Neural cell (in vitro differentiated cells): ENCODE data around the gene NLRP6. TPM values are rescaled to one million over a fixed set of nuclear protein-coding genes. Genes with fewer than 3 reads are reported as not detected.

Source experiments
- H2AFZ ChIP-seq: fragments of 200-600, 300-800 bp; sonication (generic), shearing (Covaris generic); 2 replicates; pipeline ENCODE4 v1.6.0; 2014; ENCODE audit warnings: low read depth, mild to moderate bottlenecking, antibody characterized with exemption, low read length, moderate library complexity
- H3F3A ChIP-seq: fragments of 200-600 bp; shearing (Covaris generic); 2 replicates; pipeline ENCODE4 v1.6.1; 2016; ENCODE audit warnings: mild to moderate bottlenecking, moderate library complexity, mixed read lengths, antibody characterized with exemption, low read length; ENCODE audit not compliant: insufficient read depth, poor library complexity, severe bottlenecking
- H3K27ac ChIP-seq: fragments of 200-600, 300-800 bp; sonication (generic), shearing (Covaris generic); 2 replicates; pipeline ENCODE4 v1.5.1; 2014; ENCODE audit warnings: mild to moderate bottlenecking, low read length, moderate library complexity
- H3K27me3 ChIP-seq: fragments of 300-800, 200-600 bp; sonication (generic), shearing (Covaris generic); 2 replicates; pipeline ENCODE4 v1.6.0; 2014; ENCODE audit warnings: mild to moderate bottlenecking, low read depth, low read length, moderate library complexity; ENCODE audit not compliant: insufficient read depth
- H3K36me3 ChIP-seq: fragments of 300-800, 200-600 bp; sonication (generic), shearing (Covaris generic); 2 replicates; pipeline ENCODE4 v1.5.1; 2014; ENCODE audit warnings: mild to moderate bottlenecking, antibody characterized with exemption, low read length, moderate library complexity; ENCODE audit not compliant: insufficient read depth
- H3K4me2 ChIP-seq: fragments of 300-800, 200-600 bp; sonication (generic), shearing (Covaris generic); 2 replicates; pipeline ENCODE4 v1.6.0; 2014; ENCODE audit warnings: mild to moderate bottlenecking, low read length
- H3K4me3 ChIP-seq: fragments of 300-800, 200-600 bp; sonication (generic), shearing (Covaris generic); 2 replicates; pipeline ENCODE4 v1.5.1; 2014; ENCODE audit warnings: mild to moderate bottlenecking, low read length, moderate library complexity
- H3K79me2 ChIP-seq: fragments of 200-600 bp; shearing (Covaris generic); replicated peaks from 2 replicates; pipeline ENCODE4 v1.6.0; 2014; ENCODE audit warnings: mild to moderate bottlenecking, low read length, moderate library complexity; ENCODE audit not compliant: insufficient read depth
- H3K9ac ChIP-seq: fragments of 300-800, 200-600 bp; sonication (generic), shearing (Covaris generic); 2 replicates; pipeline ENCODE4 v1.6.1; 2016; ENCODE audit warnings: mild to moderate bottlenecking, low read length, mixed read lengths
- H3K9me2 ChIP-seq: fragments of 200-600 bp; shearing (Covaris generic); 2 replicates; pipeline ENCODE4 v1.6.1; 2016; ENCODE audit warnings: mild to moderate bottlenecking, low read length, mixed read lengths; ENCODE audit not compliant: insufficient read depth
- H3K9me3 ChIP-seq: fragments of 200-600, 300-800 bp; sonication (generic), shearing (Covaris generic); 2 replicates; pipeline ENCODE4 v1.6.1; 2016; ENCODE audit warnings: mild to moderate bottlenecking, mixed run types, low read length, moderate library complexity, mixed read lengths
- H4K20me1 ChIP-seq: fragments of 200-600 bp; shearing (Covaris generic); 2 replicates; pipeline ENCODE4 v1.6.1; 2016; ENCODE audit warnings: mild to moderate bottlenecking, mixed run types; ENCODE audit not compliant: insufficient read depth
- EP300 ChIP-seq: fragments of 450-650 bp; conservative IDR thresholded peaks from 2 replicates; pipeline ENCODE4 v1.6.1; 2014; ENCODE audit warnings: antibody characterized with exemption, mild to moderate bottlenecking, moderate library complexity; ENCODE audit not compliant: poor library complexity, severe bottlenecking
- EZH2 ChIP-seq: fragments of 200-600, 300-800 bp; shearing (Covaris generic), sonication (generic); IDR thresholded peaks from 2 replicates; pipeline ENCODE4 v1.6.1; 2014; ENCODE audit warnings: antibody characterized with exemption, low read length, borderline replicate concordance, mild to moderate bottlenecking; ENCODE audit not compliant: insufficient read depth, poor library complexity, severe bottlenecking
- MXI1 ChIP-seq: fragments of 450-650 bp; conservative IDR thresholded peaks from 2 replicates; pipeline ENCODE4 v1.6.1; 2014; ENCODE audit warnings: antibody characterized with exemption, mild to moderate bottlenecking; ENCODE audit not compliant: poor library complexity, severe bottlenecking
- POLR2AphosphoS5 ChIP-seq: IDR thresholded peaks from 2 replicates; pipeline ENCODE4 v1.6.1; 2012
- RAD21 ChIP-seq: fragments of 450-650 bp; conservative IDR thresholded peaks from 2 replicates; pipeline ENCODE4 v1.6.1; 2014; ENCODE audit warnings: antibody characterized with exemption, mild to moderate bottlenecking, moderate library complexity
- SMC3 ChIP-seq: fragments of 450-650 bp; conservative IDR thresholded peaks from 2 replicates; pipeline ENCODE4 v1.6.1; 2014; ENCODE audit warnings: antibody characterized with exemption, mild to moderate bottlenecking, moderate library complexity; ENCODE audit not compliant: poor library complexity
- TAF1 ChIP-seq: IDR thresholded peaks from 2 replicates; pipeline ENCODE4 v1.6.1; 2012; ENCODE audit warnings: low read depth
- polyA plus RNA-seq: library from polyadenylated mRNA; depleted of rRNA; stranded (reverse); fragments of >200 nt; gene quantifications from 2 replicates; pipeline ENCODE4 v1.2.3, GENCODE V29; 2014
- TF ChIP-seq, protein P1 (sequence below): fragments of 450-650 bp; IDR thresholded peaks from 2 replicates; pipeline ENCODE4 v1.5.1; 2014; ENCODE audit warnings: antibody characterized with exemption, mild to moderate bottlenecking, moderate library complexity; ENCODE audit not compliant: poor library complexity, severe bottlenecking
- TF ChIP-seq, protein P2 (sequence below): IDR thresholded peaks from 2 replicates; pipeline ENCODE4 v1.6.1; 2012; ENCODE audit warnings: borderline replicate concordance

The NLRP6 gene
- polyA plus RNA-seq, 1 donor from 2014 or later = not detected

DNA sequence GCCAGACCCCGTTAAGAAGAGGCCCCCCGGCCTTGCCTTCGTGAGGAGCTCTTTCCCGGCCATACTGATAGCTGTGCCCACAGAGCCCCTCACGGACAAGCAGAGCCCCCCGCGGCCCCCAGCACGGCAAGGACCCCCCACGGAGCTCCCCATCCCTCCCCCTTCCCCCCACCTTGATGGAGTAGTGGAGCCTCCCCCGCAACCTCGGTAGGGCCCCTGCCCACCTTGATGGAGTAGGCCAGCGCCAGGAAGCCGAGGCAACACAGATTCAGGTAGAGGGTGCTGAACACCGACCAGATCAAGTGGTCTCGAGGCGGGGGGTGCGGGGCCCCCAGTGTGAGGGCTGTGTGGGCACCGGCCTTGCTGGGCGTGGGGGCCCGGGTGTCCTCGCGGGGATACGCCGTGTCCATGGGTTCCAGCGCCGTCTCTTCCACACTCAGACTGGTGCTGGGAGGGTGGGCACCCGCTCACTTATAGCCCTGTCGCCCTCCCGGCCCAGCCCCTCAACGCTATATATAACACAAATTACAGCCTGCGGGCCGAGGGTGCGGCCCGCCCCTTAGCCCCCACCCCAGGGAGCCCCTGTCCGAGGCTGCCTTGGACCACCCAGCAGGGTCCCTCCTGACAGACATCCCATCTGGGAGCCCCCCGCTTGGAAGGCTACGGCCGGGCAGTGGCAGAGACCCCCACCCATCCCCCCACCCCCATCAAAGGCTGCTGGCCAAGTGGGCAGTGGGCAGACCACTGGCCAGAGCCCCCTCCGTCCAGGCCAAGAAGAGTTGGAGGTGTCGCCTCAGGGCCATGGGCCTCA, 21.1 kb downstream of the NLRP6 start, which contains the start of gene IFITM5:
Gene IFITM5 (minus strand): TSS at position 446 of the 811 bp plus-strand sequence. CDS start 36 bp downstream, at position 410.
- Histone ChIP-seq H3K36me3 (no peaks in the 10 kb centered on the region), H4K20me1 (no peaks in the 10 kb centered on the region), H3K4me2 (no peak within 1 kb of the TSS), H3F3A (no peaks in the 10 kb centered on the region), H3K9me3 (no peaks in the 10 kb centered on the region), H3K79me2 (no peaks in the 10 kb centered on the region), H3K9me2 (no peaks in the 10 kb centered on the region), H3K27ac (no peak within 1 kb of the TSS), H2AFZ (no peak within 1 kb of the TSS), H3K27me3 (no peaks in the 10 kb centered on the region), H3K9ac (no peak within 1 kb of the TSS), H3K4me3 (no peak within 1 kb of the TSS)
- TF ChIP-seq TAF1 = no peak

- H4K20me1 ChIP-seq = no peaks in the 10 kb centered on the region
- no peaks in the 10 kb centered on the region for H3K9me2 ChIP-seq
- H3K27me3 ChIP-seq = no peaks in the 10 kb centered on the region
- H3K4me2 ChIP-seq = no peak overlapping the region
- H3K79me2 ChIP-seq = no peaks in the 10 kb centered on the region
- no peak overlapping the region for H3K27ac ChIP-seq
- TF ChIP-seq EZH2 (no peak), MXI1 (no peak), EP300 (no peak)
- TF ChIP-seq, protein P1, sequence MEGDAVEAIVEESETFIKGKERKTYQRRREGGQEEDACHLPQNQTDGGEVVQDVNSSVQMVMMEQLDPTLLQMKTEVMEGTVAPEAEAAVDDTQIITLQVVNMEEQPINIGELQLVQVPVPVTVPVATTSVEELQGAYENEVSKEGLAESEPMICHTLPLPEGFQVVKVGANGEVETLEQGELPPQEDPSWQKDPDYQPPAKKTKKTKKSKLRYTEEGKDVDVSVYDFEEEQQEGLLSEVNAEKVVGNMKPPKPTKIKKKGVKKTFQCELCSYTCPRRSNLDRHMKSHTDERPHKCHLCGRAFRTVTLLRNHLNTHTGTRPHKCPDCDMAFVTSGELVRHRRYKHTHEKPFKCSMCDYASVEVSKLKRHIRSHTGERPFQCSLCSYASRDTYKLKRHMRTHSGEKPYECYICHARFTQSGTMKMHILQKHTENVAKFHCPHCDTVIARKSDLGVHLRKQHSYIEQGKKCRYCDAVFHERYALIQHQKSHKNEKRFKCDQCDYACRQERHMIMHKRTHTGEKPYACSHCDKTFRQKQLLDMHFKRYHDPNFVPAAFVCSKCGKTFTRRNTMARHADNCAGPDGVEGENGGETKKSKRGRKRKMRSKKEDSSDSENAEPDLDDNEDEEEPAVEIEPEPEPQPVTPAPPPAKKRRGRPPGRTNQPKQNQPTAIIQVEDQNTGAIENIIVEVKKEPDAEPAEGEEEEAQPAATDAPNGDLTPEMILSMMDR = no peak
- H3K9ac ChIP-seq = no peak overlapping the region
- no peaks in the 10 kb centered on the region for H3F3A ChIP-seq
- no peaks in the 10 kb centered on the region for H3K36me3 ChIP-seq
- H3K9me3 ChIP-seq = no peaks in the 10 kb centered on the region
- H2AFZ ChIP-seq = no peak overlapping the region
- no peak overlapping the region for H3K4me3 ChIP-seq
These were observed 21.9 kb downstream of the NLRP6 start for GRCh38 chr11:299951-300735.

DNA sequence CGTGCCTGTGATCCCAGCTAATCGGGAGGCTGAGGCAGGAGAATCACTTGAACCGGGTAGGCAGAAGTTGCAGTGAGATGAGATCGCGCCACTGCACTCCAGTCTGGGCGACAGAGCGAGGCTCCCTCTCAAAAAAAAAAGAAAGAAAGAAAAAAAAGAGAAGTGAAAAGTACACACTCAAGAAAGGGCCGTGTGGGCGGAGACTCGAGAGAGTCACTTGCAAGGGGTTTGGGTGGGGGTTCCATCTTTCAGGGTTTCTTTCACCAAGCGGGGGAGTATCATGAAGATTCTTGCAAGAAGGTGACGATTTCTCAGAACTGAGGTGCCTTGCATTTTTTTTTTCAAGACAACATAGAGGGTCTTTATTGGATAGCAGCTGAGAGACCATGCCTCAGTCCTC, 25.2 kb downstream of the NLRP6 start:
- H2AFZ ChIP-seq = no peak overlapping the region
- H3K4me2 ChIP-seq = no peak overlapping the region
- no peaks in the 10 kb centered on the region for H3K9me3 ChIP-seq
- no peaks in the 10 kb centered on the region for H4K20me1 ChIP-seq
- H3K36me3 ChIP-seq = no peaks in the 10 kb centered on the region
- no peaks in the 10 kb centered on the region for H3K9me2 ChIP-seq
- no peak overlapping the region for H3K9ac ChIP-seq
- no peaks in the 10 kb centered on the region for H3K27me3 ChIP-seq
- H3K4me3 ChIP-seq = no peak overlapping the region
- H3F3A ChIP-seq = no peaks in the 10 kb centered on the region
- TF ChIP-seq, protein P1 = no peak
- TF ChIP-seq EP300 = no peak
- no peak for TF ChIP-seq SMC3
- TF ChIP-seq RAD21 = no peak
- no peak for TF ChIP-seq EZH2
- TF ChIP-seq, protein P2, sequence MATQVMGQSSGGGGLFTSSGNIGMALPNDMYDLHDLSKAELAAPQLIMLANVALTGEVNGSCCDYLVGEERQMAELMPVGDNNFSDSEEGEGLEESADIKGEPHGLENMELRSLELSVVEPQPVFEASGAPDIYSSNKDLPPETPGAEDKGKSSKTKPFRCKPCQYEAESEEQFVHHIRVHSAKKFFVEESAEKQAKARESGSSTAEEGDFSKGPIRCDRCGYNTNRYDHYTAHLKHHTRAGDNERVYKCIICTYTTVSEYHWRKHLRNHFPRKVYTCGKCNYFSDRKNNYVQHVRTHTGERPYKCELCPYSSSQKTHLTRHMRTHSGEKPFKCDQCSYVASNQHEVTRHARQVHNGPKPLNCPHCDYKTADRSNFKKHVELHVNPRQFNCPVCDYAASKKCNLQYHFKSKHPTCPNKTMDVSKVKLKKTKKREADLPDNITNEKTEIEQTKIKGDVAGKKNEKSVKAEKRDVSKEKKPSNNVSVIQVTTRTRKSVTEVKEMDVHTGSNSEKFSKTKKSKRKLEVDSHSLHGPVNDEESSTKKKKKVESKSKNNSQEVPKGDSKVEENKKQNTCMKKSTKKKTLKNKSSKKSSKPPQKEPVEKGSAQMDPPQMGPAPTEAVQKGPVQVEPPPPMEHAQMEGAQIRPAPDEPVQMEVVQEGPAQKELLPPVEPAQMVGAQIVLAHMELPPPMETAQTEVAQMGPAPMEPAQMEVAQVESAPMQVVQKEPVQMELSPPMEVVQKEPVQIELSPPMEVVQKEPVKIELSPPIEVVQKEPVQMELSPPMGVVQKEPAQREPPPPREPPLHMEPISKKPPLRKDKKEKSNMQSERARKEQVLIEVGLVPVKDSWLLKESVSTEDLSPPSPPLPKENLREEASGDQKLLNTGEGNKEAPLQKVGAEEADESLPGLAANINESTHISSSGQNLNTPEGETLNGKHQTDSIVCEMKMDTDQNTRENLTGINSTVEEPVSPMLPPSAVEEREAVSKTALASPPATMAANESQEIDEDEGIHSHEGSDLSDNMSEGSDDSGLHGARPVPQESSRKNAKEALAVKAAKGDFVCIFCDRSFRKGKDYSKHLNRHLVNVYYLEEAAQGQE = no peak
- TF ChIP-seq TAF1 = no peak
- no peak for TF ChIP-seq MXI1
- TF ChIP-seq POLR2AphosphoS5 = no peak
- H3K27ac ChIP-seq = no peak overlapping the region
- no peaks in the 10 kb centered on the region for H3K79me2 ChIP-seq
